HFFc6 (cell line): ENCODE data around the gene HSPA12A. TPM values are rescaled to one million over a fixed set of nuclear protein-coding genes. Genes with fewer than 3 reads are reported as not detected.
A peak's percentile ranks its signal among the peaks of the same experiment; 100 is the strongest.

Experiments used
- DNase-seq: peaks from one replicate; pipeline ENCODE4 v3.0.0-alpha.2; 2018
- H3K27ac Mint-ChIP-seq: 2 replicates; pipeline ENCODE4 v1.8.0; 2020; ENCODE audit warnings: mild to moderate bottlenecking, mixed read lengths
- H3K27me3 Mint-ChIP-seq: 2 replicates; pipeline ENCODE4 v1.8.0; 2021; ENCODE audit warnings: mild to moderate bottlenecking, moderate library complexity, mixed read lengths; ENCODE audit not compliant: insufficient read depth
- H3K36me3 Mint-ChIP-seq: 2 replicates; pipeline ENCODE4 v1.8.0; 2021; ENCODE audit warnings: low read depth, mixed read lengths
- H3K4me1 Mint-ChIP-seq: 2 replicates; pipeline ENCODE4 v1.8.0; 2020; ENCODE audit warnings: low read depth, mixed read lengths
- H3K4me3 Mint-ChIP-seq: 2 replicates; pipeline ENCODE4 v1.8.0; 2020; ENCODE audit warnings: mild to moderate bottlenecking, moderate library complexity, mixed read lengths
- H3K9me3 Mint-ChIP-seq: 2 replicates; pipeline ENCODE4 v1.8.0; 2020; ENCODE audit warnings: mild to moderate bottlenecking, mixed read lengths
- CTCF ChIP-seq: fragments of 200-600 bp; sonication (generic); IDR thresholded peaks from 2 replicates; pipeline ENCODE4 v1.5.0; 2021; ENCODE audit warnings: antibody characterized with exemption, mild to moderate bottlenecking
- total RNA-seq, 6 experiments: library from RNA; stranded (reverse); fragmentation: NEBNext Ultra II Directional; extraction: Animal tissue kit (Norgen Biotek cat#: 25700); gene quantifications; 2 replicates in 1 of 6; 3 replicates in 5 of 6; pipeline ENCODE4 v1.2.3, GENCODE V29; 2021

The HSPA12A gene
- total RNA-seq, 6 experiments from 2014 or later = 16.6 to 19.4 (median 17.7) TPM

- no peak overlapping the region for H3K4me3 Mint-ChIP-seq
- H3K9me3 Mint-ChIP-seq = no peaks in the 10 kb centered on the region
- peaks cover 19% of the 10 kb centered on the region for H3K36me3 Mint-ChIP-seq
- H3K4me1 Mint-ChIP-seq = peaks cover 22% of the 10 kb centered on the region
- H3K27ac Mint-ChIP-seq = peak overlapping the region; percentile 86; the same call in 1 of the 2 replicates
- DNase-seq = no peak
- TF ChIP-seq CTCF = no peak
- no peaks in the 10 kb centered on the region; the same call in 1 of the 2 replicates for H3K27me3 Mint-ChIP-seq
Measured at GRCh38 chr10:116687633-116688032, 54.7 kb downstream of the HSPA12A start.

DNA sequence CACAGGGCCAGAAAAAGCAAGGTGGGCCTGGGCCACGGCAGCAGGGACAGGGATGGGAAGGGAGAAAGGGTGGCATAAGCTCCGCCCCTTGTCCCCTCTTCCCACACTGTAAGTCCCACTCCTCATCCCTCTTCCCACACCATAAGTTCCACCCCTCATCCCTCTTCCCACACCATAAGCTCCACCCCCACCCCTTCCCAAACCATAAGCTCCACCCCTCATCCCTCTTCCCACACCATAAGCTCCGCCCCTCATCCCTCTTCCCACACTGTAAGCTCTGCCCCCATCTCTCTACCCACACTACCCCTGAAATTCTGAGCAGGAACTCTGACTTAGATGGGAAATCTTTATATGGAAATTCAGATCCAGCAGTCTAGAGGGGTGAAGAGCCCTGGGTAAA, 55.7 kb downstream of the HSPA12A start:
- peaks cover 32% of the 10 kb centered on the region for H3K4me1 Mint-ChIP-seq
- no peaks in the 10 kb centered on the region; the same call in 1 of the 2 replicates for H3K27me3 Mint-ChIP-seq
- TF ChIP-seq CTCF = no peak
- DNase-seq = no peak
- H3K36me3 Mint-ChIP-seq = peaks cover 15% of the 10 kb centered on the region
- no peak overlapping the region for H3K27ac Mint-ChIP-seq
- no peaks in the 10 kb centered on the region for H3K9me3 Mint-ChIP-seq
- H3K4me3 Mint-ChIP-seq = no peak overlapping the region

GRCh38 chr10:116685807-116686206, 56.6 kb downstream of the HSPA12A start:
- Mint-ChIP-seq H3K4me3 (no peak overlapping the region), H3K27ac (no peak overlapping the region), H3K27me3 (no peaks in the 10 kb centered on the region), H3K9me3 (no peaks in the 10 kb centered on the region), H3K4me1 (peaks cover 32% of the 10 kb centered on the region), H3K36me3 (peaks cover 18% of the 10 kb centered on the region)
- TF ChIP-seq CTCF = no peak
- no peak for DNase-seq

DNA sequence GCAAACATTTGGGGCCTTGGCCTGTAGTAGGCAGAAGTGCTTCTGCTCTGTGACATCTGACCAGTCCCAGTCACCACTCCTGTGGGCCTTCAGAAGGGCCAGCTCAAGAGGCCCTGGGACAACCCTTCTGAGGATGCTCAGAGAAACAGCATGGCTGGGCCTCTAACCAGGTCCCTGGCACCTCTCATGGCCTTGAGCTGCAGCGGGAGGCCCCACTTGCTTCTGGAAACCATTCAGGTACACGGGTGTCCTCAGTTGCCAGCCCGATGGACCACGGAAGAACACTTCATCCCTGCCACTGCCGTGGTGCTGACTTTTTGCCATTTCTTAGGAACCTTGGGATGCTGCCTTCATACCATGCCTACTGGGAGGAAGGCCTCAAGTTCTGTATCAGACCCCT, 57.6 kb downstream of the HSPA12A start:
- peaks cover 18% of the 10 kb centered on the region for H3K36me3 Mint-ChIP-seq
- no peak overlapping the region for H3K4me3 Mint-ChIP-seq
- H3K27ac Mint-ChIP-seq = no peak overlapping the region
- H3K27me3 Mint-ChIP-seq = no peaks in the 10 kb centered on the region
- peaks cover 32% of the 10 kb centered on the region for H3K4me1 Mint-ChIP-seq
- no peak for DNase-seq
- no peak for TF ChIP-seq CTCF
- H3K9me3 Mint-ChIP-seq = no peaks in the 10 kb centered on the region

DNA sequence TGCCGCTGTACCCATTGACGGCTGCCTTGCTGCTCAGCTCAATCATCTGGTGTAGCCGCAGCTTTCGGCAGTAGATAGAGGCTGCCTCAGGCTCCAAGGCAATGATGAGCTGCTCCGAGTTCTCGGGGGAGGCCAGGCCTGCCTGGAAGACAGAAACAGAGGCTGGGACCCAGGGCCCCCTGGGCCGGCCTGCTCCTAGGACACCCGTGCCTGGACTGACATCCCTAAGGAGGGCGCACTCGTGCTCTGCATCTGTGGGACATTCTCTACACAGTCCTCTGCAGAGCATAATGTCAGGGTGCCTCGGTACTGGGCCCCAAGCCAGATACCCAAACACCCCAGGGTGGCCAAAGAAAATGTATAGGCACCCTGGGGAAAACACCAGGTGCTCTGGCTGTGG, 58.5 kb downstream of the HSPA12A start:
- Mint-ChIP-seq H3K27me3 (no peaks in the 10 kb centered on the region), H3K36me3 (peaks cover 13% of the 10 kb centered on the region), H3K4me3 (no peak overlapping the region), H3K27ac (no peak overlapping the region), H3K9me3 (no peaks in the 10 kb centered on the region), H3K4me1 (peaks cover 24% of the 10 kb centered on the region)
- TF ChIP-seq CTCF = no peak
- no peak for DNase-seq

GRCh38 chr10:116683166-116683565, 59.2 kb downstream of the HSPA12A start:
- DNase-seq = no peak
- no peaks in the 10 kb centered on the region for H3K27me3 Mint-ChIP-seq
- no peak overlapping the region for H3K4me3 Mint-ChIP-seq
- no peak for TF ChIP-seq CTCF
- no peak overlapping the region for H3K27ac Mint-ChIP-seq
- peaks cover 13% of the 10 kb centered on the region for H3K36me3 Mint-ChIP-seq
- no peaks in the 10 kb centered on the region for H3K9me3 Mint-ChIP-seq
- H3K4me1 Mint-ChIP-seq = peaks cover 18% of the 10 kb centered on the region
